ENCODE results near the gene CDC7. TPM values are rescaled to one million over a fixed set of nuclear protein-coding genes. Genes with fewer than 3 reads are reported as not detected.

CDC7 gene
- total RNA-seq, 2 experiments from 2014 or later: 35.8 to 54.5 TPM

DNA sequence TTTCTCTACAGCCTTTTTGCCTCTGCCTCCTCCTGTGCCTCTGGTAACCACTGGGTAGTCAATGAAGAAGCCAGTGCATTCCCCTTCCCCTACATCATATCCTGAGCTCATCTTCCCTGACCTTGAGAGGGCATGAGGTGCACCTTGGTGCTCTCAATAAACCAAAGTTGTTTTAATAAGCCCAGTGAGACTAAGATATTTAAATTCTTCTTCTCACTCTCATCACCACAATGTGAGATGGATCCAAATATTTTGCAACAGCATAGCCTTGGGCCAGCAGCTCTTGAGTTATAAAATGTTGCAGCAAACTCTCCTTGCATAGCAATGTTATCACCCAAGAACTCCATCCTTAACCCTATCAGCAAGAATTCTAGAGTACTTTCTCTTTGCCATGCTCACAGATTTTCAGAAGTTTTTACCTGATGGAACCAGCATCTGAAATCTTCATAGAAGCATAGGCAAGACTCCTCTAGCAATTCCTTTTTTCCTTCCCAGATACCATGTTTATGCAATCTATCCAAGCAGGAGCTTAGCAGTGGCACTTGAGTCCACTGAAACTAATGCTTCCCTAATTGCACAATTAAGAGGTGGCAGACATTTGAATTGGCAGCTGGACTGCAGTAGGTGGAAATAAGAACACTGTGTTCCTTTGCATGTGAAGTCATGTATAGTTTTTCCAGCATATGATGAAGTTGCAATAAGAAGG lies 36.8 kb downstream of the CDC7 start:
- H3K27ac ChIP-seq (ENCODE audit: low read depth, low read length, poor library complexity, severe bottlenecking): no peak overlapping the region
- H3K4me3 ChIP-seq (ENCODE audit: low read depth, low read length, poor library complexity, severe bottlenecking): no peak overlapping the region
- no peak for DNase-seq (ENCODE audit: low spot score)
- intact Hi-C loops (cut with micrococcal nuclease; ENCODE audit: unreplicated experiment): no loop called here
- H3K4me2 ChIP-seq (ENCODE audit: low read length): no peak overlapping the region
- H3K4me1 ChIP-seq (ENCODE audit: insufficient read depth, low read length, poor library complexity, severe bottlenecking): no peaks in the 10 kb centered on the region
- H2AFZ ChIP-seq (ENCODE audit: low read length): no peak overlapping the region
- BruUV-seq (replicated peaks): no TSS peak
- ChIA-PET CTCF (ENCODE audit: unreplicated experiment) (no interaction called here), POLR2A (interaction anchor here (0.9 kb wide), 1 partner anchor 11 kb away, joined by 3 read pairs; no protein-coding TSS in a partner anchor)
- H3K9me3 ChIP-seq (ENCODE audit: low read length): no peaks in the 10 kb centered on the region
- no peaks in the 10 kb centered on the region for H3K79me2 ChIP-seq (ENCODE audit: insufficient read depth, low read depth, low read length)
- TF ChIP-seq EZH2phosphoT487 (IDR thresholded peaks at IDR 0.05; ENCODE audit: borderline replicate concordance, low read depth, low read length): no peak
- TF ChIP-seq, protein P1, sequence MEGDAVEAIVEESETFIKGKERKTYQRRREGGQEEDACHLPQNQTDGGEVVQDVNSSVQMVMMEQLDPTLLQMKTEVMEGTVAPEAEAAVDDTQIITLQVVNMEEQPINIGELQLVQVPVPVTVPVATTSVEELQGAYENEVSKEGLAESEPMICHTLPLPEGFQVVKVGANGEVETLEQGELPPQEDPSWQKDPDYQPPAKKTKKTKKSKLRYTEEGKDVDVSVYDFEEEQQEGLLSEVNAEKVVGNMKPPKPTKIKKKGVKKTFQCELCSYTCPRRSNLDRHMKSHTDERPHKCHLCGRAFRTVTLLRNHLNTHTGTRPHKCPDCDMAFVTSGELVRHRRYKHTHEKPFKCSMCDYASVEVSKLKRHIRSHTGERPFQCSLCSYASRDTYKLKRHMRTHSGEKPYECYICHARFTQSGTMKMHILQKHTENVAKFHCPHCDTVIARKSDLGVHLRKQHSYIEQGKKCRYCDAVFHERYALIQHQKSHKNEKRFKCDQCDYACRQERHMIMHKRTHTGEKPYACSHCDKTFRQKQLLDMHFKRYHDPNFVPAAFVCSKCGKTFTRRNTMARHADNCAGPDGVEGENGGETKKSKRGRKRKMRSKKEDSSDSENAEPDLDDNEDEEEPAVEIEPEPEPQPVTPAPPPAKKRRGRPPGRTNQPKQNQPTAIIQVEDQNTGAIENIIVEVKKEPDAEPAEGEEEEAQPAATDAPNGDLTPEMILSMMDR (conservative IDR thresholded peaks at IDR 0.05; ENCODE audit: low read length): no peak
- H3K9me2 ChIP-seq (ENCODE audit: insufficient read depth, low read length): no peaks in the 10 kb centered on the region
- H4K20me1 ChIP-seq (ENCODE audit: insufficient read depth, low read length): no peaks in the 10 kb centered on the region
- no peaks in the 10 kb centered on the region for H3K36me3 ChIP-seq (ENCODE audit: insufficient read depth, low read length)

DNA sequence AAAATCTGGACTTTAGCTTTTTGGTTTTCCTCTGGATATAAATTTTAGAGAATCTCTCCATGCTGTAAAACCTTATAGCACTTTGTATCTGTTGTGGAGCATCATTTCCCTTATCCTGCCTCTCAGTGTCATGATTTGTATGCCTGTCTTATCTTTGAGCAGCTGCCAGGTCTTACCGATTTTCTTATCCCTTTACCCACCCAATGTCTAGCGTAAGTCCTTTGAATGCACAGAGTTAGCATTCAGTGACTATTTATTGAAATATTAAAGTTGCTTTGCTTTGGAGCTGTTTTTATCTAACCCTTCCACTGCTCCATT lies 37.3 kb downstream of the CDC7 start:
- TF ChIP-seq, protein P1 (conservative IDR thresholded peaks at IDR 0.05; ENCODE audit: low read length): no peak
- TF ChIP-seq EZH2phosphoT487 (IDR thresholded peaks at IDR 0.05; ENCODE audit: borderline replicate concordance, low read depth, low read length): no peak
- Histone ChIP-seq H4K20me1 (ENCODE audit: insufficient read depth, low read length) (no peaks in the 10 kb centered on the region), H3K4me3 (ENCODE audit: low read depth, low read length, poor library complexity, severe bottlenecking) (no peak overlapping the region), H3K9me2 (ENCODE audit: insufficient read depth, low read length) (no peaks in the 10 kb centered on the region), H2AFZ (ENCODE audit: low read length) (no peak overlapping the region), H3K79me2 (ENCODE audit: insufficient read depth, low read depth, low read length) (no peaks in the 10 kb centered on the region), H3K36me3 (ENCODE audit: insufficient read depth, low read length) (no peaks in the 10 kb centered on the region), H3K4me1 (ENCODE audit: insufficient read depth, low read length, poor library complexity, severe bottlenecking) (no peaks in the 10 kb centered on the region), H3K9me3 (ENCODE audit: low read length) (no peaks in the 10 kb centered on the region), H3K4me2 (ENCODE audit: low read length) (no peak overlapping the region), H3K27ac (ENCODE audit: low read depth, low read length, poor library complexity, severe bottlenecking) (no peak overlapping the region)
- ChIA-PET CTCF (ENCODE audit: unreplicated experiment) (no interaction called here), POLR2A (no interaction called here)
- no TSS peak for BruUV-seq (replicated peaks)
- intact Hi-C loops (cut with micrococcal nuclease; ENCODE audit: unreplicated experiment): no loop called here
- DNase-seq (ENCODE audit: low spot score): no peak

DNA sequence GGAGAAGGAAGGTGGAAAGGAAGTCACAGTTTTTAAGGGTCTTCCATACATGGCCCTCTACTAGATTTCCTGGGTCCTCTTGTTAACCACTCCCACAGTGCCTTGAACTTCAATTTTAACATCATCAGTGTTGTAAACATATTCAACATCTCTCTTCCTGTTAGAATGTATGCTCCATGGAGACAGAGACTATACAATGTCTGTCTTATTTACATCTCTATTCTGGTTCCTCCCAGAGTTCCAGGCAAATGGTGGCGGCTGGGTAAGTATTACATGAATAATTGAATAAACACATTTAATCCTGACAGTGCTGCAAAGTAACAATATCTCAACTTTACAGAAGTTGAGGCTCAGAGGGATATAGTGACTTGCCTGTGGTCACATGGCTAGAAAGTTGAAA lies 40.3 kb downstream of the CDC7 start:
- DNase-seq (ENCODE audit: low spot score): no peak
- no peaks in the 10 kb centered on the region for H3K9me2 ChIP-seq (ENCODE audit: insufficient read depth, low read length)

More for the DNA sequence above, 40.3 kb downstream of the CDC7 start:
- intact Hi-C loops (cut with micrococcal nuclease; ENCODE audit: unreplicated experiment): no loop called here
- Histone ChIP-seq H3K4me1 (ENCODE audit: insufficient read depth, low read length, poor library complexity, severe bottlenecking) (no peaks in the 10 kb centered on the region), H3K9me3 (ENCODE audit: low read length) (no peaks in the 10 kb centered on the region), H3K36me3 (ENCODE audit: insufficient read depth, low read length) (no peaks in the 10 kb centered on the region), H3K4me3 (ENCODE audit: low read depth, low read length, poor library complexity, severe bottlenecking) (no peak overlapping the region), H2AFZ (ENCODE audit: low read length) (no peak overlapping the region), H3K27ac (ENCODE audit: low read depth, low read length, poor library complexity, severe bottlenecking) (no peak overlapping the region), H4K20me1 (ENCODE audit: insufficient read depth, low read length) (no peaks in the 10 kb centered on the region), H3K79me2 (ENCODE audit: insufficient read depth, low read depth, low read length) (no peaks in the 10 kb centered on the region), H3K4me2 (ENCODE audit: low read length) (no peak overlapping the region)
- BruUV-seq (replicated peaks): no TSS peak
- POLR2A ChIA-PET: interaction anchor here (0.6 kb wide), 1 partner anchor 23 kb away, joined by 3 read pairs; no protein-coding TSS in a partner anchor
- CTCF ChIA-PET (ENCODE audit: unreplicated experiment): no interaction called here
- TF ChIP-seq, protein P1 (conservative IDR thresholded peaks at IDR 0.05; ENCODE audit: low read length): no peak
- no peak for TF ChIP-seq EZH2phosphoT487 (IDR thresholded peaks at IDR 0.05; ENCODE audit: borderline replicate concordance, low read depth, low read length)

Data from OCI-LY7 (cell line).